Erythroblast (primary cell): ENCODE measurements around the gene NKPD1.

Experiments used
- GATA1 ChIP-seq: IDR thresholded peaks from 2 replicates; pipeline ENCODE4 v1.6.1; 2011; ENCODE audit warnings: low read depth, mild to moderate bottlenecking, control low read depth, low read length, moderate library complexity
- POLR2A ChIP-seq: IDR thresholded peaks from 2 replicates; pipeline ENCODE4 v1.6.1; 2011; ENCODE audit warnings: mild to moderate bottlenecking, low read length

- TF ChIP-seq POLR2A: no peak
- TF ChIP-seq GATA1: no peak
Observed at GRCh38 chr19:45112111-45112827, 48.5 kb downstream of the NKPD1 start.
